IMR-90 (cell line): Measurements from ENCODE around the gene CLDN4. TPM values are rescaled to one million over a fixed set of nuclear protein-coding genes. Genes with fewer than 3 reads are reported as not detected.

Experiments
- ATAC-seq: fragments of 200-7000 bp; cut with Tn5 transposase; 2 replicates; pipeline ENCODE4 v1.9.1; 2020; ENCODE audit warnings: low read depth, mild to moderate bottlenecking, moderate library complexity
- BruUV-seq: library from RNA; stranded (reverse); fragments of 400-500 nt; replicated peaks from 2 replicates; lab custom pipeline; 2021; lab: Mats Ljungman, UMichigan
- CTCF ChIA-PET: fragments of 300-600 bp; formaldehyde crosslinking; extraction: SDS; loops from one replicate; lab custom pipeline; 2021; ENCODE audit warnings: antibody characterized with exemption; lab: Yijun Ruan, JAX
- POLR2A ChIA-PET: fragments of 300-600 bp; sonication (Branson Sonifier 250); formaldehyde crosslinking; loops from one replicate; lab custom pipeline; 2022; ENCODE audit warnings: antibody characterized with exemption; ENCODE audit not compliant: unreplicated experiment; lab: Charles Lee
- DNase-seq: peaks from one replicate; pipeline ENCODE4 v3.0.0; 2013
- H2AFZ ChIP-seq: replicated peaks from 2 replicates; pipeline ENCODE3; 2013; ENCODE audit warnings: low read length, mild to moderate bottlenecking; ENCODE audit not compliant: poor library complexity
- H2AK5ac ChIP-seq: 2 replicates; pipeline ENCODE4 v1.6.1; 2013; ENCODE audit warnings: low read depth, low read length, inconsistent platforms
- H2AK9ac ChIP-seq: replicated peaks from 2 replicates; pipeline ENCODE3; 2013; ENCODE audit warnings: mild to moderate bottlenecking, low read depth, low read length, moderate library complexity; ENCODE audit not compliant: poor library complexity
- H2BK120ac ChIP-seq: 2 replicates; pipeline ENCODE4 v1.6.1; 2013; ENCODE audit warnings: low read depth, low read length, inconsistent platforms
- H2BK15ac ChIP-seq: 3 replicates; pipeline ENCODE4 v1.6.1; 2013; ENCODE audit warnings: low read depth, low read length, inconsistent platforms
- H2BK20ac ChIP-seq: 2 replicates; pipeline ENCODE4 v1.6.1; 2013; ENCODE audit warnings: low read depth, mild to moderate bottlenecking, inconsistent platforms, low read length, moderate library complexity
- H2BK5ac ChIP-seq: 2 replicates; pipeline ENCODE4 v1.6.1; 2013; ENCODE audit warnings: mild to moderate bottlenecking, low read depth, low read length, inconsistent platforms; ENCODE audit not compliant: poor library complexity, severe bottlenecking
- H3K14ac ChIP-seq: replicated peaks from 2 replicates; pipeline ENCODE4 v1.6.1; 2013; ENCODE audit warnings: low read depth, low read length, inconsistent platforms
- H3K18ac ChIP-seq: 2 replicates; pipeline ENCODE4 v1.6.1; 2013; ENCODE audit warnings: low read depth, low read length, control low read depth
- H3K23ac ChIP-seq: 2 replicates; pipeline ENCODE4 v1.6.1; 2013; ENCODE audit warnings: low read depth, low read length, inconsistent platforms
- H3K27ac ChIP-seq: 2 replicates; pipeline ENCODE4 v1.5.1; 2013; ENCODE audit warnings: mild to moderate bottlenecking, control low read depth, low read length; ENCODE audit not compliant: insufficient read depth
- H3K27me3 ChIP-seq: 2 replicates; pipeline ENCODE4 v1.6.1; 2013; ENCODE audit warnings: low read length; ENCODE audit not compliant: control insufficient read depth, insufficient read depth
- H3K36me3 ChIP-seq: 2 replicates; pipeline ENCODE4 v1.6.1; 2013; ENCODE audit warnings: low read length, mixed read lengths; ENCODE audit not compliant: control insufficient read depth, insufficient read depth
- H3K4ac ChIP-seq: 2 replicates; pipeline ENCODE4 v1.6.1; 2013; ENCODE audit warnings: low read depth, low read length, inconsistent platforms
- H3K4me1 ChIP-seq: 2 replicates; pipeline ENCODE4 v1.6.1; 2013; ENCODE audit warnings: low read length, mixed read lengths; ENCODE audit not compliant: control insufficient read depth, insufficient read depth
- H3K4me2 ChIP-seq: 2 replicates; pipeline ENCODE4 v1.6.1; 2013; ENCODE audit warnings: low read depth, mild to moderate bottlenecking, control low read depth, low read length, moderate library complexity
- H3K4me3 ChIP-seq: 2 replicates; pipeline ENCODE4 v1.5.1; 2013; ENCODE audit warnings: low read depth, mild to moderate bottlenecking, control low read depth, low read length, moderate library complexity; ENCODE audit not compliant: insufficient read depth
- H3K56ac ChIP-seq: 2 replicates; pipeline ENCODE4 v1.6.1; 2013; ENCODE audit warnings: low read length, inconsistent platforms; ENCODE audit not compliant: insufficient read depth; ENCODE audit errors: extremely low read depth
- H3K79me1 ChIP-seq, 2 experiments: 2 replicates each; pipeline ENCODE4 v1.6.1; 2013; ENCODE audit warnings: low read length in 2 of 2, inconsistent platforms in 1 of 2, low read depth in 1 of 2
- H3K9ac ChIP-seq: 2 replicates; pipeline ENCODE4 v1.6.1; 2013; ENCODE audit warnings: low read depth, low read length, control low read depth
- H3K9me1 ChIP-seq: 2 replicates; pipeline ENCODE4 v1.6.1; 2013; ENCODE audit warnings: low read length, inconsistent platforms; ENCODE audit not compliant: insufficient read depth
- H3K9me3 ChIP-seq: 2 replicates; pipeline ENCODE4 v1.6.1; 2013; ENCODE audit warnings: low read length; ENCODE audit not compliant: control insufficient read depth, insufficient read depth
- H4K20me1 ChIP-seq: 2 replicates; pipeline ENCODE4 v1.6.1; 2013; ENCODE audit warnings: low read length, inconsistent platforms; ENCODE audit not compliant: insufficient read depth
- H4K5ac ChIP-seq: 2 replicates; pipeline ENCODE4 v1.6.1; 2013; ENCODE audit warnings: mild to moderate bottlenecking, low read depth, low read length, control low read depth
- H4K8ac ChIP-seq, 2 experiments: 2 replicates each; pipeline ENCODE4 v1.6.1; 2013; ENCODE audit warnings: low read depth in 2 of 2, low read length in 2 of 2, control low read depth in 1 of 2, inconsistent platforms in 1 of 2
- H4K91ac ChIP-seq: 2 replicates; pipeline ENCODE4 v1.6.1; 2013; ENCODE audit warnings: low read depth, low read length, inconsistent platforms; ENCODE audit not compliant: insufficient read depth
- BHLHE40 ChIP-seq: fragments of 150-350 bp; IDR thresholded peaks from 2 replicates; pipeline ENCODE4 v1.6.1; 2016; ENCODE audit warnings: mild to moderate bottlenecking, low read depth, low read length
- CEBPB ChIP-seq: IDR thresholded peaks from 2 replicates; pipeline ENCODE4 v1.6.1; 2012; ENCODE audit warnings: low read depth, low read length, improper control_type of control experiment
- CHD1 ChIP-seq: IDR thresholded peaks from 2 replicates; pipeline ENCODE4 v1.6.1; 2012; ENCODE audit warnings: low read depth, low read length, improper control_type of control experiment
- FOS ChIP-seq: fragments of 150-350 bp; IDR thresholded peaks from 2 replicates; pipeline ENCODE4 v1.6.1; 2016; ENCODE audit warnings: low read depth, low read length
- MAFK ChIP-seq: IDR thresholded peaks from 2 replicates; pipeline ENCODE4 v1.6.1; 2012; ENCODE audit warnings: low read depth, low read length, improper control_type of control experiment
- MXI1 ChIP-seq: IDR thresholded peaks from 2 replicates; pipeline ENCODE4 v1.6.1; 2012; ENCODE audit warnings: low read depth, mild to moderate bottlenecking, low read length, moderate library complexity, borderline replicate concordance
- NFE2L2 ChIP-seq: fragments of 150-350 bp; IDR thresholded peaks from 2 replicates; pipeline ENCODE4 v1.6.1; 2016; ENCODE audit warnings: low read depth, mild to moderate bottlenecking, low read length
- POLR2A ChIP-seq: IDR thresholded peaks from 2 replicates; pipeline ENCODE4 v1.6.1; 2012; ENCODE audit warnings: mild to moderate bottlenecking, low read depth, low read length
- RAD21 ChIP-seq: IDR thresholded peaks from 2 replicates; pipeline ENCODE4 v1.6.1; 2012; ENCODE audit warnings: low read length, improper control_type of control experiment
- RFX5 ChIP-seq: IDR thresholded peaks from 2 replicates; pipeline ENCODE4 v1.8.0; 2012; ENCODE audit warnings: low read depth, mild to moderate bottlenecking, low read length, moderate library complexity
- WGBS, 2 experiments: methylation state at CpG; one replicate each; pipeline versions ENCODE4 v1.1.5 to v1.1.7; 2013; ENCODE audit warnings: missing lambda C conversion rate in 2 of 2; ENCODE audit not compliant: insufficient read length in 1 of 2; ENCODE audit errors: extremely low coverage in 2 of 2; 5-methylcytosine and 5-hydroxymethylcytosine counted together
- dilution Hi-C: fragments of 300-500 bp; cut with HindIII; formaldehyde crosslinking; loops from one replicate; pipeline ENCODE4 v1.14.3; 2018; ENCODE audit warnings: low sequenced_read_pairs; ENCODE audit not compliant: unreplicated experiment
- in situ Hi-C: fragments of 300-500 bp; cut with MboI; formaldehyde crosslinking; loops from 3 replicates; pipeline ENCODE4 v1.14.3; 2019; ENCODE audit warnings: low sequenced_read_pairs, inconsistent platforms, mixed read lengths
- intact Hi-C: fragments of 100-400 bp; cut with micrococcal nuclease; formaldehyde crosslinking; loops from 2 replicates; pipeline ENCODE4 v1.10.0; 2022
- polyA plus RNA-seq, 3 experiments: library from polyadenylated mRNA; depleted of rRNA; stranded (reverse); fragments of >200 nt; gene quantifications; 2 replicates each; pipeline ENCODE4 v1.2.3, GENCODE V29; 2012; ENCODE audit warnings: low replicate concordance in 1 of 3
- total RNA-seq: library from RNA; depleted of rRNA; stranded (reverse); fragments of >200 nt; gene quantifications from 2 replicates; pipeline ENCODE4 v1.2.3, GENCODE V29; 2012
- TF ChIP-seq, protein P1 (sequence below): fragments of 150-350 bp; IDR thresholded peaks from 2 replicates; pipeline ENCODE4 v1.6.1; 2016; ENCODE audit warnings: low read depth, mild to moderate bottlenecking, low read length, moderate library complexity, borderline replicate concordance
- TF ChIP-seq, protein P2 (sequence below): fragments of 150-350 bp; IDR thresholded peaks from 2 replicates; pipeline ENCODE4 v1.6.1; 2017; ENCODE audit warnings: mild to moderate bottlenecking, antibody characterized with exemption, low read length, low read depth
- TF ChIP-seq, protein P3 (sequence below): conservative IDR thresholded peaks from 2 replicates; pipeline ENCODE4 v1.5.1; 2012; ENCODE audit warnings: mild to moderate bottlenecking, low read depth, low read length, improper control_type of control experiment

CLDN4 gene
- total and polyA plus RNA-seq, 2 of the 4 experiments (the other 2 are of a cell fraction): 2.9 to 4.4 TPM

DNA sequence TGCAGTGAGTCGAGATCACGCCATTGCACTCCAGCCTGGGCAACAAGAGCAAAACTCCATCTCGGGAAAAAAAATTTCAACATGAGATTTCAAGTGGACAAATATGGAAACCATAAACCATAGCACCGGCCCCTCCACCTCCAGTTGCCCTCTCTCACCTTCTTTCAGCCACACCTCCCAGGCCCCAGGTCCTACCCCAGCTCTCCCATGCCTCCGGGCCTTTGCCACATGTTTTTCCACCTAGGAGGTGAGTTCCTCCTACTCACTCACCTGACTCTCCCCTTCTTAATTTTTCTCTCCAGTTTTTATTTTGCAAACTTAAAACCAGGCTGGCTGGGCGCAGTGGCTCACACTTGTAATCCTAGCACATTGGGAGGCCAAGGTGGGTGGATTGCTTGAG, 13.7 kb upstream of the CLDN4 start:
- no peak overlapping the region for H4K91ac ChIP-seq
- H3K27ac ChIP-seq: no peak overlapping the region
- H2BK5ac ChIP-seq: no peak overlapping the region
- ATAC-seq (no peak), DNase-seq (no peak)
- POLR2A ChIA-PET: no interaction called here
- no peak overlapping the region for H2AK5ac ChIP-seq
- H3K27me3 ChIP-seq: no peaks in the 10 kb centered on the region
- H4K20me1 ChIP-seq: no peaks in the 10 kb centered on the region
- H3K56ac ChIP-seq: no peak overlapping the region
- TF ChIP-seq POLR2A (no peak), RAD21 (no peak), BHLHE40 (no peak), RFX5 (no peak), CHD1 (no peak), NFE2L2 (no peak), CEBPB (no peak), MXI1 (no peak), MAFK (no peak), FOS (no peak)
- TF ChIP-seq, protein P1, sequence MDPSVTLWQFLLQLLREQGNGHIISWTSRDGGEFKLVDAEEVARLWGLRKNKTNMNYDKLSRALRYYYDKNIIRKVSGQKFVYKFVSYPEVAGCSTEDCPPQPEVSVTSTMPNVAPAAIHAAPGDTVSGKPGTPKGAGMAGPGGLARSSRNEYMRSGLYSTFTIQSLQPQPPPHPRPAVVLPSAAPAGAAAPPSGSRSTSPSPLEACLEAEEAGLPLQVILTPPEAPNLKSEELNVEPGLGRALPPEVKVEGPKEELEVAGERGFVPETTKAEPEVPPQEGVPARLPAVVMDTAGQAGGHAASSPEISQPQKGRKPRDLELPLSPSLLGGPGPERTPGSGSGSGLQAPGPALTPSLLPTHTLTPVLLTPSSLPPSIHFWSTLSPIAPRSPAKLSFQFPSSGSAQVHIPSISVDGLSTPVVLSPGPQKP: no peak
- TF ChIP-seq, protein P2, sequence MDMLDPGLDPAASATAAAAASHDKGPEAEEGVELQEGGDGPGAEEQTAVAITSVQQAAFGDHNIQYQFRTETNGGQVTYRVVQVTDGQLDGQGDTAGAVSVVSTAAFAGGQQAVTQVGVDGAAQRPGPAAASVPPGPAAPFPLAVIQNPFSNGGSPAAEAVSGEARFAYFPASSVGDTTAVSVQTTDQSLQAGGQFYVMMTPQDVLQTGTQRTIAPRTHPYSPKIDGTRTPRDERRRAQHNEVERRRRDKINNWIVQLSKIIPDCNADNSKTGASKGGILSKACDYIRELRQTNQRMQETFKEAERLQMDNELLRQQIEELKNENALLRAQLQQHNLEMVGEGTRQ: no peak
- TF ChIP-seq, protein P3, sequence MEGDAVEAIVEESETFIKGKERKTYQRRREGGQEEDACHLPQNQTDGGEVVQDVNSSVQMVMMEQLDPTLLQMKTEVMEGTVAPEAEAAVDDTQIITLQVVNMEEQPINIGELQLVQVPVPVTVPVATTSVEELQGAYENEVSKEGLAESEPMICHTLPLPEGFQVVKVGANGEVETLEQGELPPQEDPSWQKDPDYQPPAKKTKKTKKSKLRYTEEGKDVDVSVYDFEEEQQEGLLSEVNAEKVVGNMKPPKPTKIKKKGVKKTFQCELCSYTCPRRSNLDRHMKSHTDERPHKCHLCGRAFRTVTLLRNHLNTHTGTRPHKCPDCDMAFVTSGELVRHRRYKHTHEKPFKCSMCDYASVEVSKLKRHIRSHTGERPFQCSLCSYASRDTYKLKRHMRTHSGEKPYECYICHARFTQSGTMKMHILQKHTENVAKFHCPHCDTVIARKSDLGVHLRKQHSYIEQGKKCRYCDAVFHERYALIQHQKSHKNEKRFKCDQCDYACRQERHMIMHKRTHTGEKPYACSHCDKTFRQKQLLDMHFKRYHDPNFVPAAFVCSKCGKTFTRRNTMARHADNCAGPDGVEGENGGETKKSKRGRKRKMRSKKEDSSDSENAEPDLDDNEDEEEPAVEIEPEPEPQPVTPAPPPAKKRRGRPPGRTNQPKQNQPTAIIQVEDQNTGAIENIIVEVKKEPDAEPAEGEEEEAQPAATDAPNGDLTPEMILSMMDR: no peak
- 60% methylated on average over 1 of the region's 6 CpGs; no CpG with 5 or more reads in 1 of the 2 experiments for WGBS, 2 experiments
- BruUV-seq: no TSS peak
- H3K79me1 ChIP-seq: no peaks in the 10 kb centered on the region
- no peaks in the 10 kb centered on the region for H3K9me3 ChIP-seq
- CTCF ChIA-PET: interaction anchor here (0.7 kb wide), 1 partner anchor 212 kb away, joined by 10 read pairs; no protein-coding TSS in a partner anchor
- H4K5ac ChIP-seq: no peak overlapping the region
- no peak overlapping the region for H4K8ac ChIP-seq
- no peak overlapping the region for H2AFZ ChIP-seq
- 0 out of 2 replicates have a peak, but pooled peaks cover 2% of the 10 kb centered on the region for H3K4me1 ChIP-seq
- no peak overlapping the region for H3K18ac ChIP-seq
- H3K23ac ChIP-seq: no peak overlapping the region
- no peak overlapping the region for H2BK15ac ChIP-seq
- H3K4ac ChIP-seq: no peak overlapping the region
- H2BK20ac ChIP-seq: no peak overlapping the region
- H3K36me3 ChIP-seq: no peaks in the 10 kb centered on the region
- H3K4me2 ChIP-seq: no peak overlapping the region
- no peak overlapping the region for H2AK9ac ChIP-seq
- no peak overlapping the region for H3K14ac ChIP-seq
- H3K9ac ChIP-seq: no peak overlapping the region
- H3K4me3 ChIP-seq: no peak overlapping the region
- dilution Hi-C loops: no loop called here
- intact Hi-C loops: no loop called here
- in situ Hi-C loops: no loop called here
- H3K9me1 ChIP-seq: peaks cover 6% of the 10 kb centered on the region
- no peak overlapping the region for H2BK120ac ChIP-seq
